ENCODE data around the gene IMPACT. TPM values are rescaled to one million over a fixed set of nuclear protein-coding genes. Genes with fewer than 3 reads are reported as not detected.

The IMPACT gene
- total and polyA plus RNA-seq, 2 donors (not counting 1 experiment from before 2014, with no cell fraction given) = 5.0 to 11.1 TPM

DNA sequence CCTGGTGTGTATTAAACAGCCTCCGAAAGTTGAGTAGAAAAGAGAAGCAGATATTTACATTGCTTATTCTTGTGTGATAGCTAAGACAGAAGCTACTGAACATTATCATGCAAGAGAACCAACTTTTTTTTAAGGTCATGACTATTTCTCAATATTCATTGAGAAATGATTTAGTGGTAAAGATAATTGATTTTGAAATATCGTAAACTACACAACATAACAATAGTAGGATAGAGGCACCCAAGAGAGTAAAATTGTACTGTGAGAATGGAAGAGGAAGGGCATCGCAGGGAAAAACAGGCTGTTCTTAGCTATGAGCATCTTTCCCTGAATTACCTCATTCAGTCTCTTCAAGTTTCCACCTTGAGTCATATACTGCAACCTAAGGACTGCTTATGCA lies 59.2 kb downstream of the IMPACT start:
- intact Hi-C loops (cut with micrococcal nuclease) = no loop called here

DNA sequence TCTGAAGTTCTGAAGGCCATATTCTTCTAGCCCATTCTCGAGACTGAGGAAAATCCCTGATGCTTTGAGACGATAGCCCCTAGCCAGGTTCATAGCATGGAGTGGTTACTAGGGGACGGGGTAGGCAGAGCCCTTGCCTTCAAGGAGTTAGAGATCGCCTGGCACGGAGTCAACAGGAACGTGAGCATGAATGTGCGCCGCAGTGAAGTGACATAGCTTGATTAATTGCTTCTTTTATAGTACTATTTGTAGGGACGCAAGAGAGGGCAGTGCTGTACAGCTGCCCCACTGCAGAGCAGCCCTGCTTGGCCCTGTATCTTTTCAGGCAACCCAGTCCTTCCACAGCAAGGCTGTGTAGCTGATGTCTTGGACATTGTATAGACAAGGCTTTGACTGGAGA lies 60.2 kb downstream of the IMPACT start:
- Histone ChIP-seq H3K79me2 (ENCODE audit: control insufficient read depth, insufficient read depth, low read length) (no peaks in the 10 kb centered on the region), H3K36me3 (replicated peaks in 1 of 2; ENCODE audit: control extremely low read depth in 1 of 2, control insufficient read depth in 1 of 2, extremely low read depth in 1 of 2, insufficient read depth in 2 of 2, low read length in 1 of 2) (no peaks in the 10 kb centered on the region), H3K27ac (ENCODE audit: low read length in 2 of 2) (no peak overlapping the region), H3K9ac (ENCODE audit: low read length) (no peak overlapping the region), H3K27me3 (replicated peaks in 1 of 4; ENCODE audit: control extremely low read depth in 1 of 4, control insufficient read depth in 3 of 4, insufficient read depth in 4 of 4, low read length in 3 of 4) (peaks cover 0 to 8% (median 0%) of the 10 kb centered on the region in 4 experiments), H3K4me2 (replicated peaks; ENCODE audit: low read depth, low read length, poor library complexity, severe bottlenecking) (no peak overlapping the region), H4K20me1 (ENCODE audit: control insufficient read depth, insufficient read depth, low read length, poor library complexity, severe bottlenecking) (no peaks in the 10 kb centered on the region), H3K4me1 (ENCODE audit: control insufficient read depth in 2 of 2, insufficient read depth in 2 of 2, low read length in 2 of 2) (peaks cover 5 to 12% of the 10 kb centered on the region in 2 donors), H3K9me3 (ENCODE audit: control extremely low read depth in 1 of 3, control insufficient read depth in 2 of 3, insufficient read depth in 1 of 3, low read length in 2 of 3) (no peaks in the 10 kb centered on the region), H2AFZ (ENCODE audit: insufficient read depth, low read depth, low read length, poor library complexity, severe bottlenecking) (no peak overlapping the region), H3K4me3 (ENCODE audit: control extremely low read depth in 1 of 5, extremely low read depth in 1 of 5, insufficient read depth in 1 of 5, low read depth in 2 of 5, low read length in 4 of 5) (no peak overlapping the region)
- CTCF ChIA-PET = interaction anchor here (1.1 to 12.4 kb wide), 5 partner anchors 11 to 1407 kb away, joined by 3 to 179 read pairs (median 9); no protein-coding TSS in a partner anchor
- TF ChIP-seq, protein P1, sequence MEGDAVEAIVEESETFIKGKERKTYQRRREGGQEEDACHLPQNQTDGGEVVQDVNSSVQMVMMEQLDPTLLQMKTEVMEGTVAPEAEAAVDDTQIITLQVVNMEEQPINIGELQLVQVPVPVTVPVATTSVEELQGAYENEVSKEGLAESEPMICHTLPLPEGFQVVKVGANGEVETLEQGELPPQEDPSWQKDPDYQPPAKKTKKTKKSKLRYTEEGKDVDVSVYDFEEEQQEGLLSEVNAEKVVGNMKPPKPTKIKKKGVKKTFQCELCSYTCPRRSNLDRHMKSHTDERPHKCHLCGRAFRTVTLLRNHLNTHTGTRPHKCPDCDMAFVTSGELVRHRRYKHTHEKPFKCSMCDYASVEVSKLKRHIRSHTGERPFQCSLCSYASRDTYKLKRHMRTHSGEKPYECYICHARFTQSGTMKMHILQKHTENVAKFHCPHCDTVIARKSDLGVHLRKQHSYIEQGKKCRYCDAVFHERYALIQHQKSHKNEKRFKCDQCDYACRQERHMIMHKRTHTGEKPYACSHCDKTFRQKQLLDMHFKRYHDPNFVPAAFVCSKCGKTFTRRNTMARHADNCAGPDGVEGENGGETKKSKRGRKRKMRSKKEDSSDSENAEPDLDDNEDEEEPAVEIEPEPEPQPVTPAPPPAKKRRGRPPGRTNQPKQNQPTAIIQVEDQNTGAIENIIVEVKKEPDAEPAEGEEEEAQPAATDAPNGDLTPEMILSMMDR (IDR thresholded peaks at IDR 0.05) = no peak
- no peak for TF ChIP-seq EZH2 (IDR thresholded peaks at IDR 0.05; ENCODE audit: borderline replicate concordance, insufficient read depth, low read depth, low read length, poor library complexity, severe bottlenecking)
- intact Hi-C loops (cut with micrococcal nuclease) = no loop called here
- H3K9me3 Mint-ChIP-seq (ENCODE audit: insufficient read depth) = no peaks in the 10 kb centered on the region
- no peak for DNase-seq
- H3K27ac Mint-ChIP-seq = no peak overlapping the region
- no peak overlapping the region for H3K4me3 Mint-ChIP-seq
- peaks cover 11% of the 10 kb centered on the region for H3K4me1 Mint-ChIP-seq
- H3K27me3 Mint-ChIP-seq = peaks cover 3% of the 10 kb centered on the region
- no peak for ATAC-seq (ENCODE audit: low read depth)
- 67% methylated on average over 8 of the region's 9 CpGs for WGBS (ENCODE audit: insufficient coverage)
- POLR2A ChIA-PET = no interaction called here

More for the DNA sequence above, 59.2 kb downstream of the IMPACT start:
- H3K27ac Mint-ChIP-seq = no peak overlapping the region
- H4K20me1 ChIP-seq (ENCODE audit: control insufficient read depth, insufficient read depth, low read length, poor library complexity, severe bottlenecking) = no peaks in the 10 kb centered on the region
- ATAC-seq (ENCODE audit: low read depth) (no peak), DNase-seq (no peak)
- WGBS (ENCODE audit: insufficient coverage) = no CpG with 5 or more reads among the region's 3 CpGs
- no peak overlapping the region for H3K4me3 ChIP-seq (ENCODE audit: control extremely low read depth in 1 of 5, extremely low read depth in 1 of 5, insufficient read depth in 1 of 5, low read depth in 2 of 5, low read length in 4 of 5)
- H3K27me3 Mint-ChIP-seq = peaks cover 3% of the 10 kb centered on the region
- H3K9me3 Mint-ChIP-seq (ENCODE audit: insufficient read depth) = no peaks in the 10 kb centered on the region
- no peak for TF ChIP-seq EZH2 (IDR thresholded peaks at IDR 0.05; ENCODE audit: borderline replicate concordance, insufficient read depth, low read depth, low read length, poor library complexity, severe bottlenecking)
- TF ChIP-seq, protein P1 (IDR thresholded peaks at IDR 0.05) = no peak
- H3K36me3 ChIP-seq (replicated peaks in 1 of 2; ENCODE audit: control extremely low read depth in 1 of 2, control insufficient read depth in 1 of 2, extremely low read depth in 1 of 2, insufficient read depth in 2 of 2, low read length in 1 of 2) = no peaks in the 10 kb centered on the region
- H3K9me3 ChIP-seq (ENCODE audit: control extremely low read depth in 1 of 3, control insufficient read depth in 2 of 3, insufficient read depth in 1 of 3, low read length in 2 of 3) = peaks cover 0 to 3% (median 3%) of the 10 kb centered on the region in 3 donors
- H3K4me3 Mint-ChIP-seq = no peak overlapping the region
- H3K9ac ChIP-seq (ENCODE audit: low read length) = no peak overlapping the region
- H2AFZ ChIP-seq (ENCODE audit: insufficient read depth, low read depth, low read length, poor library complexity, severe bottlenecking) = no peak overlapping the region
- no peaks in the 10 kb centered on the region for H3K79me2 ChIP-seq (ENCODE audit: control insufficient read depth, insufficient read depth, low read length)
- H3K4me2 ChIP-seq (replicated peaks; ENCODE audit: low read depth, low read length, poor library complexity, severe bottlenecking) = no peak overlapping the region
- CTCF ChIA-PET = interaction anchor here (0.7 to 12.4 kb wide), 7 partner anchors 10 to 241 kb away, joined by 3 to 179 read pairs (median 3); no protein-coding TSS in a partner anchor
- peaks cover 0 to 8% (median 0%) of the 10 kb centered on the region in 4 experiments for H3K27me3 ChIP-seq (replicated peaks in 1 of 4; ENCODE audit: control extremely low read depth in 1 of 4, control insufficient read depth in 3 of 4, insufficient read depth in 4 of 4, low read length in 3 of 4)
- no peak overlapping the region for H3K27ac ChIP-seq (ENCODE audit: low read length in 2 of 2)
- peaks cover 4 to 10% of the 10 kb centered on the region in 2 donors for H3K4me1 ChIP-seq (ENCODE audit: control insufficient read depth in 2 of 2, insufficient read depth in 2 of 2, low read length in 2 of 2)
- POLR2A ChIA-PET = no interaction called here
- H3K4me1 Mint-ChIP-seq = peaks cover 10% of the 10 kb centered on the region
